GM12878 (cell line): ENCODE data around the gene NDOR1. TPM values are rescaled to one million over a fixed set of nuclear protein-coding genes. Genes with fewer than 3 reads are reported as not detected.

ENCODE experiments used
- BCL11A ChIP-seq: IDR thresholded peaks from 2 replicates; pipeline ENCODE4 v1.6.1; 2011; ENCODE audit warnings: low read depth, low read length
- BCL3 ChIP-seq: IDR thresholded peaks from 2 replicates; pipeline ENCODE4 v1.6.1; 2011; ENCODE audit warnings: borderline replicate concordance, low read depth, mild to moderate bottlenecking, moderate library complexity, low read length; ENCODE audit not compliant: insufficient read depth, poor library complexity, severe bottlenecking
- BCLAF1 ChIP-seq: fragments of 450-650 bp; IDR thresholded peaks from 2 replicates; pipeline ENCODE4 v1.6.1; 2017; ENCODE audit warnings: antibody characterized with exemption, mild to moderate bottlenecking, moderate library complexity
- BRCA1 ChIP-seq: IDR thresholded peaks from 2 replicates; pipeline ENCODE4 v1.6.1; 2011; ENCODE audit warnings: low read depth, low read length, improper control_type of control experiment
- CBFB ChIP-seq: IDR thresholded peaks from 2 replicates; pipeline ENCODE4 v1.6.1; 2016; ENCODE audit warnings: antibody characterized with exemption, low read depth
- CEBPZ ChIP-seq: fragments of 150-350 bp; IDR thresholded peaks from 2 replicates; pipeline ENCODE4 v1.6.1; 2016; ENCODE audit warnings: low read depth, low read length
- KLF5 ChIP-seq: fragments of 450-650 bp; IDR thresholded peaks from 2 replicates; pipeline ENCODE4 v1.6.1; 2014; ENCODE audit warnings: mild to moderate bottlenecking; ENCODE audit not compliant: partially characterized antibody
- LARP7 ChIP-seq: fragments of 450-650 bp; IDR thresholded peaks from 2 replicates; pipeline ENCODE4 v1.6.1; 2017; ENCODE audit warnings: mild to moderate bottlenecking
- PML ChIP-seq: IDR thresholded peaks from 2 replicates; pipeline ENCODE4 v1.6.1; 2012; ENCODE audit warnings: low read length, inconsistent platforms
- POLR2A ChIP-seq: IDR thresholded peaks from 2 replicates; pipeline ENCODE4 v1.6.1; 2011; ENCODE audit warnings: low read depth, mild to moderate bottlenecking, low read length
- SIN3A ChIP-seq: IDR thresholded peaks from 2 replicates; pipeline ENCODE4 v1.6.1; 2012; ENCODE audit warnings: low read depth, low read length, improper control_type of control experiment
- STAT3 ChIP-seq: IDR thresholded peaks from 2 replicates; pipeline ENCODE4 v1.6.1; 2011; ENCODE audit warnings: low read depth, low read length, improper control_type of control experiment
- YBX1 ChIP-seq: fragments of 450-650 bp; IDR thresholded peaks from 2 replicates; pipeline ENCODE4 v1.6.1; 2016; ENCODE audit warnings: antibody characterized with exemption
- ZBTB11 ChIP-seq: fragments of 450-650 bp; formaldehyde crosslinking; IDR thresholded peaks from 2 replicates; pipeline ENCODE4 v1.5.0; 2022; ENCODE audit warnings: mild to moderate bottlenecking, missing genetic modification characterization
- ZNF592 ChIP-seq: fragments of 450-650 bp; IDR thresholded peaks from 2 replicates; pipeline ENCODE4 v1.6.1; 2017; ENCODE audit warnings: mild to moderate bottlenecking, moderate library complexity
- polyA plus RNA-seq, 11 experiments: library from polyadenylated mRNA; depleted of rRNA in 4 of 11; unstranded in 6 of 11; stranded (reverse) in 5 of 11; fragments of >200 nt; fragmentation: Nextera tagmentation in 4 of 11; fragmentation: Illumina TruSeq in 1 of 11; extraction: Ambion mirVana in 4 of 11; extraction: Trizol in 1 of 11; gene quantifications; 1 replicate in 1 of 11; 2 replicates in 10 of 11; pipeline versions ENCODE4 v1.2.1 to v1.2.3, GENCODE V29; 2011 to 2016; ENCODE audit warnings: inconsistent platforms in 2 of 11, missing spikeins in 2 of 11, low read depth in 1 of 11
- total RNA-seq, 4 experiments: library from RNA; depleted of rRNA in 3 of 4; stranded (reverse); fragments of >200 nt in 3 of 4; fragmentation: Illumina TruSeq in 1 of 4; extraction: Trizol in 1 of 4; gene quantifications; 2 replicates each; pipeline versions ENCODE4 v1.2.1 to v1.2.3, GENCODE V29; 2013 to 2021

NDOR1 gene
- total and polyA plus RNA-seq, 10 of the 15 experiments (the other 5 are each of a cell fraction or from before 2014, with no cell fraction given), result 0.04 to 32.9 (median 11.1) TPM

- TF ChIP-seq ZNF592 (no peak), BCL11A (0 out of 2 replicates have a peak, but pooled peaks have one; percentile 23), BRCA1 (no peak), STAT3 (no peak), BCL3 (no peak), CEBPZ (no peak), SIN3A (peak; percentile 62; the same call in 1 of the 2 replicates), ZBTB11 (CRISPR knock-in tag) (no peak), LARP7 (peak; percentile 100), BCLAF1 (no peak), KLF5 (no peak), PML (no peak), CBFB (no peak), POLR2A (no peak), YBX1 (no peak)
Observed at GRCh38 chr9:137240318-137240840, 34.9 kb downstream of the NDOR1 start (continued).
